Measurements from ENCODE around the gene NHS.

- TF ChIP-seq CTCF (IDR thresholded peaks at IDR 0.05) (no peak), POLR2A (IDR thresholded peaks at IDR 0.05) (no peak)
Observed at GRCh38 chrX:17442898-17443297, 67.9 kb downstream of the NHS start.

Data from thyroid gland (tissue), 4 donors.